COLO668 (cell line): ENCODE measurements around the gene GNB1.

ENCODE experiments used
- DNase-seq: peaks from one replicate; lab custom pipeline; 2025; ENCODE audit not compliant: unreplicated experiment; lab: John Stamatoyannopoulos, UW

Gene GNB1

GRCh38 chr1:1786836-1787605, 103.9 kb downstream of the GNB1 start:
- DNase-seq, result no peak

- no peak for DNase-seq
These were observed 105.2 kb downstream of the GNB1 start for GRCh38 chr1:1785666-1786065.

GRCh38 chr1:1784933-1785332, 106.0 kb downstream of the GNB1 start:
- no peak for DNase-seq

- DNase-seq, result peak; percentile 40
These were observed 107.6 kb downstream of the GNB1 start for GRCh38 chr1:1783320-1783719.

GRCh38 chr1:1782399-1783221, 108.3 kb downstream of the GNB1 start:
- peak; percentile 94 for DNase-seq

- no peak for DNase-seq
These were observed 109.4 kb downstream of the GNB1 start for GRCh38 chr1:1781526-1781903.

GRCh38 chr1:1780598-1781525, 110.0 kb downstream of the GNB1 start:
- no peak for DNase-seq

- peak; percentile 90 for DNase-seq
These were observed 110.9 kb downstream of the GNB1 start for GRCh38 chr1:1779691-1780597.

- peak; percentile 78 for DNase-seq
These were observed 111.6 kb downstream of the GNB1 start for GRCh38 chr1:1779320-1779675.

- peak; percentile 94 for DNase-seq
These were observed 112.1 kb downstream of the GNB1 start for GRCh38 chr1:1778663-1779319.

GRCh38 chr1:1777950-1778662, 112.8 kb downstream of the GNB1 start, which contains the start of gene NADK:
TSS of gene NADK (minus strand) at chr1:1778470. CDS start at chr1:1765406, 13,064 bp downstream.
- peak; percentile 95 for DNase-seq

GRCh38 chr1:1777583-1777899, 113.3 kb downstream of the GNB1 start:
- DNase-seq, result no peak

- DNase-seq, result no peak
These were observed 114.0 kb downstream of the GNB1 start for GRCh38 chr1:1776672-1777582.

GRCh38 chr1:1775327-1776226, 115.3 kb downstream of the GNB1 start:
- peak; percentile 68 for DNase-seq

GRCh38 chr1:1773874-1774273, 117.0 kb downstream of the GNB1 start:
- no peak for DNase-seq

GRCh38 chr1:1771096-1771495, 119.8 kb downstream of the GNB1 start:
- no peak for DNase-seq

GRCh38 chr1:1770102-1770501, 120.8 kb downstream of the GNB1 start:
- DNase-seq, result no peak
